GM13977 (cell line): ENCODE results near the gene CWF19L2.
A peak's percentile ranks its signal among the peaks of the same experiment; 100 is the strongest.
"Not testable (repeated sequence)": the region's sequence is repeated elsewhere in the genome, so short reads cannot be mapped to it uniquely, and the experiment has no call there.

Experiments
- DNase-seq: peaks from one replicate; pipeline ENCODE4 v3.0.0; 2012; ENCODE audit warnings: low spot score
- CTCF ChIP-seq: IDR thresholded peaks from 2 replicates; pipeline ENCODE4 v1.5.1; 2012; ENCODE audit warnings: mild to moderate bottlenecking, control low read depth; ENCODE audit not compliant: insufficient read depth; ENCODE audit errors: extremely low read depth, missing control alignments
- in situ Hi-C: fragments of 300-500 bp; cut with MboI; formaldehyde crosslinking; loops from one replicate; pipeline ENCODE4 v1.12.0; 2022; ENCODE audit warnings: low sequenced_read_pairs, low pct_unique_long_range_greater_than_20kb, mixed read lengths, inconsistent platforms; ENCODE audit not compliant: unreplicated experiment

The CWF19L2 gene

GRCh38 chr11:107457558-107458271 lies at the start of gene CWF19L2:
Gene CWF19L2 (minus strand): TSS chr11:107457825. CDS start chr11:107457816, 9 bp downstream.
- peak; percentile 82 for DNase-seq
- TF ChIP-seq CTCF, result no peak
- in situ Hi-C loops, result no loop called here

GRCh38 chr11:107505647-107506225 lies 48.1 kb upstream of the CWF19L2 start:
- DNase-seq, result no peak
- in situ Hi-C loops, result no loop called here
- TF ChIP-seq CTCF, result no peak

- DNase-seq, result no peak
- TF ChIP-seq CTCF, result no peak
- in situ Hi-C loops, result no loop called here
Measured at GRCh38 chr11:107504981-107505380, 47.4 kb upstream of the CWF19L2 start.

- in situ Hi-C loops, result no loop called here
- TF ChIP-seq CTCF, result no peak
- DNase-seq, result no peak
Measured at GRCh38 chr11:107501713-107502112, 44.1 kb upstream of the CWF19L2 start.

- in situ Hi-C loops, DNase-seq: not testable (repeated sequence)
Measured at GRCh38 chr11:107497371-107497770, 39.7 kb upstream of the CWF19L2 start.

- no peak for TF ChIP-seq CTCF
- in situ Hi-C loops, result no loop called here
- DNase-seq, result no peak
Measured at GRCh38 chr11:107496011-107496410, 38.4 kb upstream of the CWF19L2 start.

GRCh38 chr11:107494055-107494454 lies 36.4 kb upstream of the CWF19L2 start:
- no peak for DNase-seq
- in situ Hi-C loops, result no loop called here
- TF ChIP-seq CTCF, result no peak
